Stimulated activated CD8-positive, alpha-beta memory T cell treated with anti-CD3 and anti-CD28 coated beads, Interleukin-12 subunit alpha, Interleukin-12 subunit beta, amount 100 ng/mL, for 24 hours (primary cell): ENCODE results near the gene CEP120.

Experiments used
- DNase-seq: peaks from one replicate; pipeline ENCODE4 v3.0.0-alpha.2; 2020; ENCODE audit errors: extremely low read depth

CEP120 gene

DNA sequence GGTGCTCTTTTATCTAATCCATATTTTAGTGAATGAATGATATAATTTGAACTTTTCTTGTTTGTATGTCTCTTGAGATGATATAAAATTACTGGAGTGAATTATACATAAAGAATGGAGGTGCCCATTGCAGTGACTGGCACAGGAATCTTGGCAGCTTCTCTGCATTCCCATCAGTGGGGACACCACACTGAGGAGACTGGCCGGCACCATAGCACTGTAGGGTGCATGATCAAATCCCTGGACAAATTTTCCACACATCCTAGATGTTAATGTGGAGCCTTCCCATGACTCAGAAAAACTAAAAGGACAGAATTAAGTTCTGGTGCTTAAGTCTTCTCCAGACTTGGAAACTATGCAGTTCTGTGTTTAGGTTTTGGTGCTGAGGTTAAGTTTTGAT, 124.1 kb downstream of the CEP120 start:
- DNase-seq, result no peak

DNA sequence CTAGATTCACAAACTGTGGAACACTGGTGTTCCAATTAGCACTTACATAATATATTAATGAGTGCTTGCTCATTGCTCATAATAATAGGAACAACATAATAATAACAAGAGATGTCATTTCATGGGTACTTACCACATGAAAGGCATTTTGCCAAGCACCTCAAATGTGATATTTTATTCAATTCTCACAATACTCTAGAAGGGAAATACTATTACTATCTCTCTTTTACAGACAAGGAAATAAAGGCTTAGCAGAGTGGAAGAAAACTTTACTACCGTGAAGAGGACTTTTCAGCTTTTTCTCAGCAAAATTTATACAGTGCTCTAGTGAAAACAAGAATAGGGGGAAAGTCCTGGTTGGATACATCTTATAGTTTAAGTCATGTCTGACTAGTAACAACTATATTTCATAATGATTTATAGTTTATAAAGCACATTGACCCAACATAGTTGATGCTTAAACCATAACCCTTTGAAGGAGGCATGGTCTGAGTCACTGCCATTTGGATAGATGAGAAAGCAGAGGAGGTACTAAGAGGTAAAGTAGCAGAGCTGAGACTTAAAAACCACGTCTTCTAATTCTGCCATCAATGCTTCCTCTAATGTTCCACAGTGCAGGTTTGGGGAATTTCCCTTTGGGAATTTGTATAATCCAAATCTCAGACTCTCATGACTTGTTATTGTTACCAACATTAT, 124.7 kb downstream of the CEP120 start:
- no peak for DNase-seq

DNA sequence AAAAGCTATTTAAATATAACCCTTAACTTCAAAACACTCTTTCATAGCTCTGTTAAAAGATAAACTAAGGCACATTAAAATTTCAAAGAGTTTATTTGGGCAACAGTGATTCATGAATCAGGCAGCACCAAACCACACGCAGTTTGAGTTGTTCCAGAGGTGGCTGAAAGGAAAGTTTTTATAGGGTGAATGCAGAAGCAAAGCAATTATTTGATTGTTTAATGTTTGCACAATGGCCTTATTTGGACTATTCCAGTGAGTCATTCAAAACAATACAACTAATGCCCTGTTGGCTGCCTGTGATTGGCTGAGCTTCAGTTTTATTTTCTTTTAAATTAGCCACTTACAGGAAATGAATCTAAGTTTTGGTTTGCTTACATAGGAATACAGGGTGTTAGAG, 125.3 kb downstream of the CEP120 start:
- DNase-seq, result no peak

DNA sequence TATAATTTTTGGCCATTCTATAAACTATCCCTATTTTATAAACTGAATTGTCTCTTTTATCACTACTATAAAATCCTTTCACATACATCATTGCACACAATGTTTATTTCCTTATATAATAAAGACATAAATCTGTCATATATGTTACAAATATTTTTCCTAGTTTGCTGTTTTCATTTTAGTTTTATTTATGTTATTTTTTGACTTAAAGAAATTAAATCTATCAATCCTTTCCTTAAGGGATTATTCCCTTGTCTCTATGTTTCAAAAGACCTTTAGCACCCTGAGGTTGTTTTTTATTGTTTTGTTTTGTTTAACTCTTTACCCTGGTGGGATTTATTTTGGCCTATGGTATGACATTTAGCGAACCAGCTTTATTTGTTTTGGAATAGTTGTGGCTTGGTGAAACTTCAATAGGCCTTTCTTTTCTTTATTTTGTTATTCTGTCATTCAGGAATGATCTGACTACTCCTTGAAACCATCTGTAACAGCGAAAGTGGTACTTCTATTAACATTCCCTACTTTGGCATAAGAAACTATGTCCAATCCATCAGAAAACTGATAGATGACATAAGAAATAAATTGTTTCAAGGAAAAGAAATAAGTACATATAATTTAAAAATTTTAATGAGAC, 125.9 kb downstream of the CEP120 start:
- no peak for DNase-seq
